Stimulated activated CD8-positive, alpha-beta memory T cell treated with anti-CD3 and anti-CD28 coated beads, Interleukin-15, amount 100 ng/mL, for 48 hours (primary cell): ENCODE measurements around the gene FAM149A.

ENCODE experiments used
- DNase-seq, 2 donors: peaks; one replicate each; pipeline ENCODE4 v3.0.0-alpha.2; 2020; ENCODE audit warnings: low read depth in 2 of 2

The FAM149A gene

GRCh38 chr4:186105647-186106321 is 1.3 kb downstream of the FAM149A start:
- no peak for DNase-seq

- DNase-seq, result no peak
Measured at GRCh38 chr4:186107947-186108346, 3.4 kb downstream of the FAM149A start.

- no peak for DNase-seq
Measured at GRCh38 chr4:186108391-186108790, 3.9 kb downstream of the FAM149A start.

GRCh38 chr4:186109245-186109644 is 4.7 kb downstream of the FAM149A start:
- DNase-seq, result no peak

- no peak for DNase-seq
Measured at GRCh38 chr4:186116697-186117096, 12.2 kb downstream of the FAM149A start.

GRCh38 chr4:186118582-186118981 is 14.1 kb downstream of the FAM149A start:
- DNase-seq, result no peak

GRCh38 chr4:186121057-186121456 is 16.6 kb downstream of the FAM149A start:
- no peak for DNase-seq

GRCh38 chr4:186128842-186129241 is 24.3 kb downstream of the FAM149A start:
- DNase-seq, result no peak

- no peak for DNase-seq
Measured at GRCh38 chr4:186131935-186132334, 27.4 kb downstream of the FAM149A start.

GRCh38 chr4:186132577-186133242 is 28.2 kb downstream of the FAM149A start:
- no peak for DNase-seq

GRCh38 chr4:186134257-186134656 is 29.8 kb downstream of the FAM149A start:
- no peak for DNase-seq

- DNase-seq, result no peak
Measured at GRCh38 chr4:186134861-186135260, 30.4 kb downstream of the FAM149A start.

- no peak for DNase-seq
Measured at GRCh38 chr4:186137196-186137794, 32.8 kb downstream of the FAM149A start.

GRCh38 chr4:186144198-186144945 is 39.9 kb downstream of the FAM149A start:
- no peak for DNase-seq

GRCh38 chr4:186144946-186145569 is 40.6 kb downstream of the FAM149A start:
- DNase-seq, result no peak

- no peak for DNase-seq
Measured at GRCh38 chr4:186146458-186146857, 42.0 kb downstream of the FAM149A start.

- DNase-seq, result no peak
Measured at GRCh38 chr4:186148336-186148975, 44.0 kb downstream of the FAM149A start.

GRCh38 chr4:186149872-186150271 is 45.4 kb downstream of the FAM149A start:
- peak in 1 of 2 donors; percentile 13 for DNase-seq

GRCh38 chr4:186150926-186151325 is 46.4 kb downstream of the FAM149A start:
- no peak for DNase-seq

- no peak for DNase-seq
Measured at GRCh38 chr4:186151499-186151898, 47.0 kb downstream of the FAM149A start.

GRCh38 chr4:186158021-186158813 is 53.7 kb downstream of the FAM149A start:
- no peak for DNase-seq
